HepG2 (cell line): ENCODE results near the gene COASY. TPM values are rescaled to one million over a fixed set of nuclear protein-coding genes. Genes with fewer than 3 reads are reported as not detected.

ENCODE experiments used
- CEBPB ChIP-seq: IDR thresholded peaks from 2 replicates; pipeline ENCODE4 v1.6.1; 2011; ENCODE audit warnings: low read depth, low read length, improper control_type of control experiment, borderline replicate concordance
- FIP1L1 ChIP-seq: fragments of 200-400 bp; formaldehyde crosslinking; IDR thresholded peaks from 2 replicates; pipeline ENCODE4 v1.6.1; 2018; ENCODE audit warnings: low read depth, mild to moderate bottlenecking, low read length, moderate library complexity, borderline replicate concordance; ENCODE audit not compliant: insufficient read depth
- FOSL2 ChIP-seq: sonication (generic); formaldehyde crosslinking; IDR thresholded peaks from 2 replicates; pipeline ENCODE4 v1.4.0; 2020; ENCODE audit warnings: missing genetic modification reagents
- HNRNPL ChIP-seq: fragments of 200-400 bp; formaldehyde crosslinking; IDR thresholded peaks from 2 replicates; pipeline ENCODE4 v1.6.1; 2017; ENCODE audit warnings: mild to moderate bottlenecking, low read depth, low read length
- HOXA9 ChIP-seq: sonication (generic); formaldehyde crosslinking; IDR thresholded peaks from 2 replicates; pipeline ENCODE4 v1.8.1; 2022; ENCODE audit warnings: missing genetic modification reagents, mild to moderate bottlenecking, moderate library complexity, borderline replicate concordance
- IKZF1 ChIP-seq: fragments of 450-650 bp; IDR thresholded peaks from 2 replicates; pipeline ENCODE4 v1.7.1; 2016
- KDM6A ChIP-seq: IDR thresholded peaks from 2 replicates; pipeline ENCODE4 v1.6.1; 2016; ENCODE audit warnings: low read depth
- NCOA1 ChIP-seq: sonication (generic); formaldehyde crosslinking; IDR thresholded peaks from 2 replicates; pipeline ENCODE4 v1.9.0; 2021; ENCODE audit warnings: missing genetic modification reagents
- NFE2L2 ChIP-seq: fragments of 150-350 bp; IDR thresholded peaks from 2 replicates; pipeline ENCODE4 v1.6.1; 2014; ENCODE audit warnings: low read length
- PHF21A ChIP-seq: sonication (generic); formaldehyde crosslinking; IDR thresholded peaks from 2 replicates; pipeline ENCODE4 v1.5.0; 2020; ENCODE audit warnings: mild to moderate bottlenecking, missing genetic modification reagents
- SUZ12 ChIP-seq: fragments of 150-350 bp; IDR thresholded peaks from 2 replicates; pipeline ENCODE4 v1.6.1; 2014; ENCODE audit warnings: low read depth, low read length
- ZFP90 ChIP-seq: sonication (generic); formaldehyde crosslinking; IDR thresholded peaks from 2 replicates; pipeline ENCODE4 v1.8.0; 2022; ENCODE audit warnings: missing genetic modification reagents, mild to moderate bottlenecking, inconsistent platforms, borderline replicate concordance
- ZNF10 ChIP-seq: sonication (generic); formaldehyde crosslinking; IDR thresholded peaks from 2 replicates; pipeline ENCODE4 v1.4.0; 2020; ENCODE audit warnings: mild to moderate bottlenecking, low read depth, missing genetic modification reagents, borderline replicate concordance
- ZNF567 ChIP-seq: sonication (generic); formaldehyde crosslinking; IDR thresholded peaks from 2 replicates; pipeline ENCODE4 v1.8.1; 2023; ENCODE audit warnings: mild to moderate bottlenecking, missing genetic modification reagents, borderline replicate concordance
- ZNF879 ChIP-seq: sonication (generic); formaldehyde crosslinking; IDR thresholded peaks from 2 replicates; pipeline ENCODE4 v1.8.1; 2023; ENCODE audit warnings: missing genetic modification reagents
- ZSCAN29 ChIP-seq: sonication (generic); formaldehyde crosslinking; conservative IDR thresholded peaks from 2 replicates; pipeline ENCODE4 v1.4.0; 2020; ENCODE audit warnings: mild to moderate bottlenecking, missing genetic modification reagents
- polyA plus RNA-seq, 8 experiments: library from polyadenylated mRNA; depleted of rRNA in 3 of 8; stranded (reverse) in 7 of 8; unstranded in 1 of 8; fragments of >200 nt; fragmentation: Illumina TruSeq in 4 of 8; extraction: Trizol in 4 of 8; gene quantifications; 2 replicates each; pipeline versions ENCODE4 v1.2.1 to v1.2.3, GENCODE V29; 2011 to 2016; ENCODE audit warnings: low read depth in 4 of 8, missing spikeins in 1 of 8, mixed read lengths in 1 of 8; ENCODE audit not compliant: insufficient read depth in 1 of 8
- total RNA-seq, 5 experiments: library from RNA; depleted of rRNA; stranded (reverse); fragments of >200 nt; fragmentation: Illumina TruSeq; extraction: Trizol; gene quantifications; 2 replicates each; pipeline ENCODE4 v1.2.3, GENCODE V29; 2016; ENCODE audit warnings: low read depth in 1 of 5
- TF ChIP-seq, protein P1 (sequence below): sonication (generic); formaldehyde crosslinking; IDR thresholded peaks from 2 replicates; pipeline ENCODE4 v1.4.0; 2020; ENCODE audit warnings: missing genetic modification reagents
- TF ChIP-seq, protein P2 (sequence below): sonication (generic); formaldehyde crosslinking; IDR thresholded peaks from 2 replicates; pipeline ENCODE4 v1.4.0; 2020; ENCODE audit warnings: missing genetic modification reagents
- TF ChIP-seq, protein P3 (sequence below): sonication (generic); formaldehyde crosslinking; IDR thresholded peaks from 2 replicates; pipeline ENCODE4 v1.8.0; 2022; ENCODE audit warnings: mild to moderate bottlenecking, missing genetic modification reagents, moderate library complexity
- TF ChIP-seq, protein P4 (sequence below): sonication (generic); formaldehyde crosslinking; IDR thresholded peaks from 2 replicates; pipeline ENCODE4 v1.5.0; 2020; ENCODE audit warnings: missing genetic modification reagents, mild to moderate bottlenecking, borderline replicate concordance
- TF ChIP-seq, protein P5 (sequence below), 2 experiments: IDR thresholded peaks; 2 replicates each; pipeline ENCODE4 v1.6.1; 2011 to 2012; ENCODE audit warnings: low read length in 2 of 2, borderline replicate concordance in 1 of 2, low read depth in 1 of 2, mild to moderate bottlenecking in 1 of 2, moderate library complexity in 1 of 2

The COASY gene
- total and polyA plus RNA-seq, 2 of the 13 experiments (the other 11 are each of a cell fraction or from before 2014, with no cell fraction given), result 90.7 to 125 TPM

DNA sequence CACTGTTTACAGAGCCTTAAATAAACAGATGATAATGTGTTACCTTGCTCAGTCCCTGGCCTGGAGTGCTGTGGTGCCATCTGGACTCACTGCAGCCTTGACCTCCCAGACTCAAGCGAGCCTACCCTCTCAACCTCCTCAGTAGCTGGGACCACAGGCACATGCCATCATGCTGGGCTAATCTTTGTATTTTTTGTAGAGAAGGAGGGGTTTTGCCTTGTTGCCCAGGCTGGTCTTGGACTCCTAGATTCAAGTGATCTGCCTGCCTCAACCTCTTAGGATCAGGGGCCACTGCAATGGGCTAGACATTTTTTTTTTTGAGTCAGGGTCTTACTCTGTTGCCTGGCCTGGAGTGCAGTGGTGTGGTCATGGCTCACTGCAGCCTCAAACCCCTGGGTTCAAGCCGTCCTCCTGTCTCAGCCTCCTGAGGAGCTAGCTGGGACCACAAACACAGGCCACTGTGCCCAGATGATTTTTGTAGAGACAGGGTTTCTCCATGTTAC lies 30.9 kb upstream of the COASY start (continued):
- TF ChIP-seq, protein P1, sequence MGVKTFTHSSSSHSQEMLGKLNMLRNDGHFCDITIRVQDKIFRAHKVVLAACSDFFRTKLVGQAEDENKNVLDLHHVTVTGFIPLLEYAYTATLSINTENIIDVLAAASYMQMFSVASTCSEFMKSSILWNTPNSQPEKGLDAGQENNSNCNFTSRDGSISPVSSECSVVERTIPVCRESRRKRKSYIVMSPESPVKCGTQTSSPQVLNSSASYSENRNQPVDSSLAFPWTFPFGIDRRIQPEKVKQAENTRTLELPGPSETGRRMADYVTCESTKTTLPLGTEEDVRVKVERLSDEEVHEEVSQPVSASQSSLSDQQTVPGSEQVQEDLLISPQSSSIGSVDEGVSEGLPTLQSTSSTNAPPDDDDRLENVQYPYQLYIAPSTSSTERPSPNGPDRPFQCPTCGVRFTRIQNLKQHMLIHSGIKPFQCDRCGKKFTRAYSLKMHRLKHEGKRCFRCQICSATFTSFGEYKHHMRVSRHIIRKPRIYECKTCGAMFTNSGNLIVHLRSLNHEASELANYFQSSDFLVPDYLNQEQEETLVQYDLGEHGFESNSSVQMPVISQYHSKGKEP (CRISPR knock-in tag), result no peak
- TF ChIP-seq HOXA9 (CRISPR knock-in tag) (no peak), PHF21A (no peak; the same call in none of the 2 replicates), NCOA1 (CRISPR knock-in tag) (no peak), ZFP90 (CRISPR knock-in tag) (no peak), FIP1L1 (0 out of 2 replicates have a peak, but pooled peaks have one; percentile 36), ZNF879 (no peak), NFE2L2 (no peak), ZNF567 (CRISPR knock-in tag) (peak; percentile 42; the same call in 1 of the 2 replicates), IKZF1 (no peak), ZSCAN29 (CRISPR knock-in tag) (peak; percentile 84; the same call in 1 of the 2 replicates), KDM6A (CRISPR knock-in tag) (peak; percentile 90), CEBPB (no peak), HNRNPL (no peak), FOSL2 (peak; percentile 79), ZNF10 (no peak), SUZ12 (no peak)
- TF ChIP-seq, protein P2, sequence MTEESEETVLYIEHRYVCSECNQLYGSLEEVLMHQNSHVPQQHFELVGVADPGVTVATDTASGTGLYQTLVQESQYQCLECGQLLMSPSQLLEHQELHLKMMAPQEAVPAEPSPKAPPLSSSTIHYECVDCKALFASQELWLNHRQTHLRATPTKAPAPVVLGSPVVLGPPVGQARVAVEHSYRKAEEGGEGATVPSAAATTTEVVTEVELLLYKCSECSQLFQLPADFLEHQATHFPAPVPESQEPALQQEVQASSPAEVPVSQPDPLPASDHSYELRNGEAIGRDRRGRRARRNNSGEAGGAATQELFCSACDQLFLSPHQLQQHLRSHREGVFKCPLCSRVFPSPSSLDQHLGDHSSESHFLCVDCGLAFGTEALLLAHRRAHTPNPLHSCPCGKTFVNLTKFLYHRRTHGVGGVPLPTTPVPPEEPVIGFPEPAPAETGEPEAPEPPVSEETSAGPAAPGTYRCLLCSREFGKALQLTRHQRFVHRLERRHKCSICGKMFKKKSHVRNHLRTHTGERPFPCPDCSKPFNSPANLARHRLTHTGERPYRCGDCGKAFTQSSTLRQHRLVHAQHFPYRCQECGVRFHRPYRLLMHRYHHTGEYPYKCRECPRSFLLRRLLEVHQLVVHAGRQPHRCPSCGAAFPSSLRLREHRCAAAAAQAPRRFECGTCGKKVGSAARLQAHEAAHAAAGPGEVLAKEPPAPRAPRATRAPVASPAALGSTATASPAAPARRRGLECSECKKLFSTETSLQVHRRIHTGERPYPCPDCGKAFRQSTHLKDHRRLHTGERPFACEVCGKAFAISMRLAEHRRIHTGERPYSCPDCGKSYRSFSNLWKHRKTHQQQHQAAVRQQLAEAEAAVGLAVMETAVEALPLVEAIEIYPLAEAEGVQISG (CRISPR knock-in tag), result peak; percentile 80
- TF ChIP-seq, protein P3, sequence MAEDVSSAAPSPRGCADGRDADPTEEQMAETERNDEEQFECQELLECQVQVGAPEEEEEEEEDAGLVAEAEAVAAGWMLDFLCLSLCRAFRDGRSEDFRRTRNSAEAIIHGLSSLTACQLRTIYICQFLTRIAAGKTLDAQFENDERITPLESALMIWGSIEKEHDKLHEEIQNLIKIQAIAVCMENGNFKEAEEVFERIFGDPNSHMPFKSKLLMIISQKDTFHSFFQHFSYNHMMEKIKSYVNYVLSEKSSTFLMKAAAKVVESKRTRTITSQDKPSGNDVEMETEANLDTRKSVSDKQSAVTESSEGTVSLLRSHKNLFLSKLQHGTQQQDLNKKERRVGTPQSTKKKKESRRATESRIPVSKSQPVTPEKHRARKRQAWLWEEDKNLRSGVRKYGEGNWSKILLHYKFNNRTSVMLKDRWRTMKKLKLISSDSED (CRISPR knock-in tag), result 0 out of 2 replicates have a peak, but pooled peaks have one; percentile 38
- TF ChIP-seq, protein P4, sequence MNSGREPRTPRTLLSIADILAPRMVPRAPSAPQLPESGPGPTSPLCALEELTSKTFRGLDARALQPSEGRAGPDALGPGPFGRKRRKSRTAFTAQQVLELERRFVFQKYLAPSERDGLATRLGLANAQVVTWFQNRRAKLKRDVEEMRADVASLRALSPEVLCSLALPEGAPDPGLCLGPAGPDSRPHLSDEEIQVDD, result no peak
- TF ChIP-seq, protein P5, sequence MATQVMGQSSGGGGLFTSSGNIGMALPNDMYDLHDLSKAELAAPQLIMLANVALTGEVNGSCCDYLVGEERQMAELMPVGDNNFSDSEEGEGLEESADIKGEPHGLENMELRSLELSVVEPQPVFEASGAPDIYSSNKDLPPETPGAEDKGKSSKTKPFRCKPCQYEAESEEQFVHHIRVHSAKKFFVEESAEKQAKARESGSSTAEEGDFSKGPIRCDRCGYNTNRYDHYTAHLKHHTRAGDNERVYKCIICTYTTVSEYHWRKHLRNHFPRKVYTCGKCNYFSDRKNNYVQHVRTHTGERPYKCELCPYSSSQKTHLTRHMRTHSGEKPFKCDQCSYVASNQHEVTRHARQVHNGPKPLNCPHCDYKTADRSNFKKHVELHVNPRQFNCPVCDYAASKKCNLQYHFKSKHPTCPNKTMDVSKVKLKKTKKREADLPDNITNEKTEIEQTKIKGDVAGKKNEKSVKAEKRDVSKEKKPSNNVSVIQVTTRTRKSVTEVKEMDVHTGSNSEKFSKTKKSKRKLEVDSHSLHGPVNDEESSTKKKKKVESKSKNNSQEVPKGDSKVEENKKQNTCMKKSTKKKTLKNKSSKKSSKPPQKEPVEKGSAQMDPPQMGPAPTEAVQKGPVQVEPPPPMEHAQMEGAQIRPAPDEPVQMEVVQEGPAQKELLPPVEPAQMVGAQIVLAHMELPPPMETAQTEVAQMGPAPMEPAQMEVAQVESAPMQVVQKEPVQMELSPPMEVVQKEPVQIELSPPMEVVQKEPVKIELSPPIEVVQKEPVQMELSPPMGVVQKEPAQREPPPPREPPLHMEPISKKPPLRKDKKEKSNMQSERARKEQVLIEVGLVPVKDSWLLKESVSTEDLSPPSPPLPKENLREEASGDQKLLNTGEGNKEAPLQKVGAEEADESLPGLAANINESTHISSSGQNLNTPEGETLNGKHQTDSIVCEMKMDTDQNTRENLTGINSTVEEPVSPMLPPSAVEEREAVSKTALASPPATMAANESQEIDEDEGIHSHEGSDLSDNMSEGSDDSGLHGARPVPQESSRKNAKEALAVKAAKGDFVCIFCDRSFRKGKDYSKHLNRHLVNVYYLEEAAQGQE (IDR thresholded peaks at IDR 0.05; ENCODE audit: borderline replicate concordance in 1 of 2, low read depth in 1 of 2, low read length in 2 of 2), result peak in 1 of 2 experiments; percentile 47; a peak in 1 of 4 replicates
